Globus pallidus (tissue), 1 donor: ENCODE data around the gene UGT1A5.
"Not testable (repeated sequence)": the region's sequence is repeated elsewhere in the genome, so short reads cannot be mapped to it uniquely, and the experiment has no call there.

Source experiments
- DNase-seq: peaks from one replicate; pipeline ENCODE4 v3.0.0-alpha.2; 2015; ENCODE audit warnings: low spot score

Gene UGT1A5

GRCh38 chr2:233693963-233694362 lies 18.7 kb upstream of the UGT1A5 start:
- no peak for DNase-seq

GRCh38 chr2:233698740-233699139 lies 14.0 kb upstream of the UGT1A5 start:
- no peak for DNase-seq

DNA sequence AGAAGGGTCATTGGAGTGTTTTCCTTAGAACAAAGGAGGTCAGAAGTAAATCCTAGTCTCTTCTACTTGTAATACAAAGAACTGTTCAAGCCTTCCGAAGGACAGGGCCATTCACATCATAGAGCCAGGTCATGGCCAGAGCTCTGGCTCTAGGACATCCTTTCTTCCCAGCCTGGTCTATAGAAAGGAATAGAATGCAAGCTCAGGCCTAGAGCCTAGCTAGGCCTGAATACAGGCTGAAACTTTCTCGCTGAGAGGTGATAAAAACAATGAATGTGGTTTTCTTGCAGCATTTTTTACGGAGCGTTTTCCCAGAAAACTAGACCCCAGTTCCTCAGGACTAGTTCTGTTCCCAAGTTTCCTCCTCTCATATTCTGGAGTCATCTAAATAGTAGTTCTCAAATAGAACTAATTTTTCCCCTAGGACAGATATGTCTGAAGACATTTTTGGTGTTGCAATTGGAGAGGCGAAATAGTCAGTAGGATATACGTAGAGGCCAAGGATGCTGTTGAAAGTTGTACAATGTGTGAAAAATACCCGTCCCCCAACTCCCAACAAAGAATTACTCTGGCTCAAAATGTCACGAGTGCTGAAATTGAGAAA lies 13.2 kb upstream of the UGT1A5 start:
- no peak for DNase-seq

- DNase-seq: no peak
These were observed 12.6 kb upstream of the UGT1A5 start for GRCh38 chr2:233700028-233700635.

DNA sequence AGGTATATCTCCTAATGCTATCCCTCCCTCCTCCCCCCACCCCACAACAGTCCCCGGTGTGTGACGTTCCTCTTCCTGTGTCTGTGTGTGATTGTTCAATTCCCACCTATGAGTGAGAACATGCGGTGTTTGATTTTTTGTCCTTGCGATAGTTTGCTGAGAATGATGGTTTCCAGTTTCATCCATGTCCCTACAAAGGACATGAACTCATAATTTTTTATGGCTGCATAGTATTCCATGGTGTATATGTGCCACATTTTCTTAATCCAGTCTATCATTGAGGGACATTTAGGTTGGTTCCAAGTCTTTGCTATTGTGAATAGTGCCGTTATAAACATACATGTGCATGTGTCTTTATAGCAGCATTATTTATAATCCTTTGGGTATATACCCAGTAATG lies 11.9 kb upstream of the UGT1A5 start:
- not testable (repeated sequence) for DNase-seq

GRCh38 chr2:233702238-233702637 lies 10.5 kb upstream of the UGT1A5 start:
- no peak for DNase-seq

DNA sequence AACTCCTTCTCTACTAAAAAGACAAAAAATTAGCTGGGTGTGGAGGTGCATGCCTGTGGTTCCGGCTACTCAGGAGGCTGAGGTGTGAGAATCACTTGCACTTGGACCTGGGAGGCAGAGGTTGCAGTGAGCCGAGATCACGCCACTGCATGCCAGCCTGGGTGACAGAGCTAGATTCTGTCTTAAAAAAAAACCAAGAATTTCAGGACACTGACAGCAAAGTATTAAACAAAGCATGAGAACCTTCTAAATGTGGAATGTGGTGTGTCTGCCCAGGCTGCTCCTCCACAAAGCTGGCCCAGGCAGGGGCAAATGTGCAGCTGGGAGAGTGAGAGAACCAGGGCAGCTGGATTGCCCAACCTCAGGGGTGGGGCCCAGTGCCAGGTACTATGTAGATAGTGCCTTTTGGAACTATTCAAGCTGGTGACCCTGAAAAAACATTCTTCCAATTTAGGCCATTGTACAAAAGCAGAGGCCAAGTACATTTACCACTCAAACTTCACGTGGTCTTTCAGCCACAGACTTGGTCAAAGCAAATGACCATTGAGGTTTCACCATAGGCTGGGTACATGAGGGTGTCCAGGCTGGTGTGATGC lies 6.7 kb upstream of the UGT1A5 start:
- DNase-seq: no peak

DNA sequence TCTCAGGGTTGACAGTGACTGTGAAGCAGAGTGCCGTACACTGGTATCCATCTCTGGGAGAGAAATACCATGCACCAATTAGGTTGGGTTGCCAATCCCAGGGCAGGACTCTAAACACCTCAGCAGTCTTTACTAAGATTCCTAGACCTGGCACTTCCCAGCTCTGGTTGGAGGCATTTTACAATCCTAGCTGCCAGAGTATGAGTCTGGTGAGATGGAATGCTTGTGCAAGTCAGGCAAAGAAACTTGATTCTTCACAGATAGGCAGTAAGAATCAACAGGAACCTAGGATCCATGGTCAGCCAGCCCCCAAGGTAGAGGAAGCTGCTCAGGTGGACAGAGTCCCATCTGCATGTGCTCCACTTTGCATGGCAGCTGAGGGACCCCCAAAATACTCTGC lies 6.0 kb upstream of the UGT1A5 start:
- no peak for DNase-seq

DNA sequence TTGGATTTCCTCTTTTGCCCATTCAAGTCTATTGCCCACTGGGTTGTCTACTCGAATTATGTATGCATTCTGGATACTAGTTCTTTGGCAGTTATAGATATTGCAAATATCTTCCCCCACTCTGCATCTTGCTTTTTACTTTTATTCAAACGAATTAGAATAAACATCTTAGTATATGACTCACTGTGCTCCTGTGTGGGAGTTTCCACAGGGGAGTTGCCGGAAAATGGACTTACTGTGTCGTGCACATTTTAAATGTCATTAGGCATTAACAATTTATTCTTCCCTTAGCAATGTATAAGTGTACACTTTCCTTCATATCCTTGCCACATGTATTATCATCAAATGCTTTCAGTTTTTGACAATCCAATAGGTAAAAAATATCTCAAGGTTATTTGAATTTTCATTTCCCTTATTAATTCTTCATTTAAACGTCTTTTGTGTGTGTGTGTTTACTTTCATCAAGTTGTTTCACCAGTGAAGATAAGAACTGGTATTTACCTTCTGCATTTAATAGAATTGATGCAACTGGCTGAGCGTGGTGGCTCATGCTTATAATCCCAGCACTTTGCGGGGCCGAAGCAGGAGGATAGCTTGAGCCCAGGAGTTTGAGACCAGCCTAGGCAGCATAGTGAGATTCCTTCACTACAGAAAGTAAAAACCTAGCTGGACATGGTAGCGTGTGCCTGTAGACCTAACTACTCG lies 4.6 kb upstream of the UGT1A5 start:
- no peak for DNase-seq

- no peak for DNase-seq
These were observed 3.8 kb upstream of the UGT1A5 start for GRCh38 chr2:233708942-233709341.

GRCh38 chr2:233711312-233712008 lies 1.2 kb upstream of the UGT1A5 start:
- DNase-seq: peak; percentile 63

DNA sequence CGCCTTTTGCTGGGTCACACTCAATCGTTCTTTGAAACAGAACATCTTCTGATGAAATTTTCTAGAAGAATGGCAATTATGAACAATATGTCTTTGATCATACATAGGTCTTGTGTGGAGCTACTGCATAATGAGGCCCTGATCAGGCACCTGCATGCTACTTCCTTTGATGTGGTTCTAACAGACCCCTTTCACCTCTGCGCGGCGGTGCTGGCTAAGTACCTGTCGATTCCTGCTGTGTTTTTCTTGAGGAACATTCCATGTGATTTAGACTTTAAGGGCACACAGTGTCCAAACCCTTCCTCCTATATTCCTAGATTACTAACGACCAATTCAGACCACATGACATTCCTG lies 532 bp downstream of the UGT1A5 start:
- no peak for DNase-seq

DNA sequence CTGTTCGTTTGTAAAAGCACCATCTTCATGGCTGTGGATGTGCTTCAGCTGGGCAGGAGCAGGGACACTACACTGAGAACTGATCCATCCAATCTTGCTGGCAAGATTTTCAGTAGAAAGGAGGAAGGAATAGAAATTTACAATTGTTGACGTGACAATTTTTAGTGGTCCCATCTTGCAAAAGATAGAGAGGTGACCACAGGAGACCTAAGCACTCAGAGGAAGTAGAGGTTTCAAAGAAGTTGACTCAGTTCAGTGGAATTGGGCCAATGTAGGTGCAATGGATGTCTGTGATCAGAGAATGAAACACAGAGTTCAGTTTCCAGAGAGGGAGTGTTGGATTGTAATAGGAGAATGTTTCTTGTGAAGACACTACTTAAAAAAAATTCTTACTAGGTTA lies 1.4 kb downstream of the UGT1A5 start:
- DNase-seq: no peak

DNA sequence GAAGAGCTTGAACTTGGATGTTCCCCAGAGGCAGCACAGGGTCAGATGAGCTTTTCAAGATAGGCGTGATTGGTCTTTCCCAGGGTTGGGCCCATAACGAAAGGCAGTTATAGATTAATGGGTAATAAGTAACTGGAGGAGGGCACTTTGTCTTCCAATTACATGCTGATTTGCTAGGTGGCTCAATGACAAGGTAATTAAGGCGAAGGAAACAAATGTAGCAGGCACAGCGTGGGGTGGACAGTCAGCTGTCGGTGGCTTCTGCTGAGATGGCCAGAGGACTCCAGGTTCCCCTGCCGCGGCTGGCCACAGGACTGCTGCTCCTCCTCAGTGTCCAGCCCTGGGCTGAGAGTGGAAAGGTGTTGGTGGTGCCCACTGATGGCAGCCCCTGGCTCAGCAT lies 5.8 kb downstream of the UGT1A5 start, which contains the start of gene UGT1A4:
Gene UGT1A4, plus strand, starts transcription at position 185 of the 400 bp plus-strand sequence. Its CDS starts 85 bp downstream, at position 270.
- no peak for DNase-seq

GRCh38 chr2:233728723-233729301 lies 16.1 kb downstream of the UGT1A5 start, which contains the start of gene UGT1A3:
Gene UGT1A3, plus strand, starts transcription at chr2:233729042. Its CDS starts 85 bp downstream, at chr2:233729127.
- DNase-seq: no peak

DNA sequence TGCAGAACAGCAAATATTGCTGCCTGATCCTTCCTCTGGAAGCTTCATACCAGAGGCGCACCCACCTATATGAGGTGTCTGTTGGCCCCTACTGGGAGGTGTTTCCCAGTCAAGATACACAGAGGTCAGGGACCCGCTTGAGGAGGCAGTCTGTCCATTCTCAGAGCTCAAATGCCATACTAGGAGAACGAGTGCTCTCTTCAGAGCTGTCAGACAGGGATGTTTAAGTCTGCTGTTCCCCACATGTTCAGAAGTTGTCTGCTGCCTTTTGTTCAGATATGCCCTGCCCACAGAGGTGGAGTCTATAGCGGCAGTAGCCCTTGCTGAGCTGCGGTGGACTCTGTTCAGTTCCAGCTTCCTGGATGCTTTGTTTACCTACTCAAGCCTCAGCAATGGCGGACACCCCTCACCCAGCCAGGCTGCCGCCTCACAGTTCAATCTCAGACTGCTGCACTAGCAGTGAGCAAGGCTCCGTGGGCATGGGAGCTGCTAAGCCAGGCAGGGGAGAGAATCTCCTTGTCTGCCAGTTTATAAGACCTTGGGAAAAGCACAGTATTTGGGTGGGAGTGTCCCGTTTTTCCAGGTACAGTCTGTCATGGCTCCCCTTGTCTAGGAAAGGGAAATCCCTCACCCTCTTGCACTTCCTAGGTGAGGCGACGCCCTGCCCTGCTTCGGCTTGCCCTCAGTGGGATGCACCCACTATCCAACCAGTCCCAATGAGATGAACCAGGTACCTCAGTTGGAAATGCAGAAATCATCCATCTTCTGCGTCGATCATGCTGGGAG lies 24.4 kb downstream of the UGT1A5 start:
- DNase-seq: not testable (repeated sequence)

DNA sequence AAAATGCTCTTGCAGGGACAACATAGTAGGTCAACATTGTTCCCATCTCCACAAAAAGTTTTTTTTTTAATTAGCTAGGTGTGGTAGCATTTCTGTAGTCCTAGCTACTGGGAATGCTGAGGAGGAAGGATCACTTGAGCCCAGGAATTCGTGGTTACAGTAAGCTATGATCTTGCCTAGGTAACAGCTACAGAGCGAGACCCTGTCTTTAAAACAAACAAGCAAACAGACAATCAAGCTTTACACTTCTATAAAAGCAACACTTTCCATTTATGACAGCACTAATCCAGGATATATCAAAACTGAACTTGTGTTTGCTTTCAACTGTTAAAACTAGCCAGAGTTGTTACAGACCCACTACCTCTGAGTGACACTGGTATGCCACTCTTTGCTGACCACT lies 28.2 kb downstream of the UGT1A5 start:
- no peak for DNase-seq

- no peak for DNase-seq
These were observed 31.0 kb downstream of the UGT1A5 start for GRCh38 chr2:233743464-233744259.

DNA sequence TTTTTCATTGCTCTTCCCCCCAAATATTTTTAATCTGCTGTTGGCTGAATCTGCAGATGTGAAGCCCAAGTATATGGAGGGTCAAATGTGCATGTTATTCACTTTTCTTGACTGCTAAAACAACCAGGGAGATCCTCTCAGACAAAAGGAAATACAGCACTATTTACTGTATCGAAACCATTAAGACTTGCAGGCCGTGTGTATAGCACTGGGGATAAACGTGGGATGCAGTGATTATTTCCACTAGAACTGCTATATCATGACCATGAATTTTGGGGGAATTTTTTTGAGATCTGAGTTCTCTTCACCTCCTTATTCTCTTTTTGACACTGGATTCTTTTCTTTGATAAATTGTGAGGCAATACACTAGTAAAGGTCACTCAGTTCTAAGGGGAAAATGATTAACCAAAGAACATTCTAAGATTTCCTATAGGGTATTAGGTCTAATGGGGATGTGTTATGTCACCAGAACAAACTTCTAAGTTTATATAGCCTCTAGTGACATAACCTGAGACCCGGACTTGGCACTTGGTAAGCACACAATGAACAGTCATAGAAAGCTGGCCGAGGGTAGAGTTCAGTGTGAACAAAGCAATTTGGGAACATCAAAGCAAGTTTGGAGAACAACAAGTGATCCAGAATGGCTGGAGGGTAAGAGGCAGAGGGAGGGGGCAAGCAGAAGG lies 32.5 kb downstream of the UGT1A5 start:
- no peak for DNase-seq

DNA sequence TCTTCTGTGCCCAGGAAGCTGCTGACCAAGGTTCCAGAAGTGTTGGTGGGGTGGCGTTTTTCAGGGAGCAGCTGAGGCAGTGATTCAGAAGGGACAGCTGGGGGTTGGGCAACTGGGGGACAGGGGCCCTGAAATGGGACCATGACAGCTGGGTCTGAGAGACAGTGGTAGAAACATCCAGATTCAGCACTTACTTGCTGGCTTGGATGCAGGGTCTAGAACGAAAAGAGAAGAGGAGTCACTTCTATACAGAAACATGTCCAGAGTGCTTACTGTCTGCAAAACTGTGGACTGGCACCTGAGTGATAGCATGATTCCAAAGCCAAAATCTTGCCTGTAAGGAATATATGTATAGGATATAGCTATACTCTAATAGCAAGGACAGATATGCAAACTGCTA lies 33.1 kb downstream of the UGT1A5 start:
- not testable (repeated sequence) for DNase-seq
